ENCODE data around the gene SLC7A7. TPM values are rescaled to one million over a fixed set of nuclear protein-coding genes. Genes with fewer than 3 reads are reported as not detected.
A peak's percentile ranks its signal among the peaks of the same experiment; 100 is the strongest.

Gene SLC7A7
- total and polyA plus RNA-seq, 2 of the 13 experiments (the other 11 are each of a cell fraction or from before 2014, with no cell fraction given), result 0.13 to 0.63 TPM

GRCh38 chr14:22822016-22822570 lies 6.9 kb upstream of the SLC7A7 start (continued):
- TF ChIP-seq ZNF281 (CRISPR knock-in tag; IDR thresholded peaks at IDR 0.05; ENCODE audit: borderline replicate concordance) (peak; percentile 35), HNF4G (IDR thresholded peaks at IDR 0.05; ENCODE audit: borderline replicate concordance, low read depth, low read length) (peak; percentile 26; the same call in 1 of the 2 replicates), HNF4G (CRISPR knock-in tag; IDR thresholded peaks at IDR 0.05; ENCODE audit: borderline replicate concordance, low read depth) (no peak), ZNF576 (CRISPR knock-in tag; IDR thresholded peaks at IDR 0.05) (0 out of 2 replicates have a peak, but pooled peaks have one; percentile 12), RBM39 (IDR thresholded peaks at IDR 0.05; ENCODE audit: low read depth, low read length, poor library complexity, severe bottlenecking) (peak; percentile 32), ZBTB34 (CRISPR knock-in tag; IDR thresholded peaks at IDR 0.05) (0 out of 2 replicates have a peak, but pooled peaks have one; percentile 11)

Data from HepG2 (cell line).